Small intestine (tissue), 7 donors: Measurements from ENCODE around the gene ARID5B. TPM values are rescaled to one million over a fixed set of nuclear protein-coding genes. Genes with fewer than 3 reads are reported as not detected.
A peak's percentile ranks its signal among the peaks of the same experiment; 100 is the strongest.
"Not testable (repeated sequence)": the region's sequence is repeated elsewhere in the genome, so short reads cannot be mapped to it uniquely, and the experiment has no call there.

Experiments
- DNase-seq, 2 donors: peaks; one replicate each; pipeline versions ENCODE4 v3.0.0 to v3.0.0-alpha.2; 2013
- FAIRE-seq: peaks from 2 replicates; lab custom pipeline; 2012; peaks lifted over from hg19 to GRCh38; lab: Jason Lieb, UNC
- H3K27ac ChIP-seq, 3 donors: one replicate each; pipeline ENCODE4 v1.5.1; 2013; ENCODE audit warnings: low read length in 2 of 3, mild to moderate bottlenecking in 2 of 3, control low read depth in 1 of 3, inconsistent platforms in 1 of 3, low read depth in 1 of 3, moderate library complexity in 1 of 3
- H3K27me3 ChIP-seq, 3 donors: one replicate each; pipeline ENCODE4 v1.6.1; 2013; ENCODE audit warnings: low read length in 3 of 3, inconsistent platforms in 1 of 3; ENCODE audit not compliant: control insufficient read depth in 3 of 3, insufficient read depth in 3 of 3
- H3K36me3 ChIP-seq, 3 donors: one replicate each; pipeline ENCODE4 v1.6.1; 2013; ENCODE audit warnings: low read length in 3 of 3, inconsistent platforms in 1 of 3, low read depth in 1 of 3, mild to moderate bottlenecking in 1 of 3, moderate library complexity in 1 of 3; ENCODE audit not compliant: control insufficient read depth in 3 of 3, insufficient read depth in 2 of 3
- H3K4me1 ChIP-seq, 3 donors: one replicate each; pipeline ENCODE4 v1.6.1; 2013; ENCODE audit warnings: low read length in 2 of 3, inconsistent platforms in 1 of 3, low read depth in 1 of 3, mild to moderate bottlenecking in 1 of 3, moderate library complexity in 1 of 3; ENCODE audit not compliant: control insufficient read depth in 3 of 3, insufficient read depth in 2 of 3
- H3K4me3 ChIP-seq, 3 donors: one replicate each; pipeline ENCODE4 v1.5.1; 2013; ENCODE audit warnings: low read length in 3 of 3, control low read depth in 1 of 3, inconsistent platforms in 1 of 3, low read depth in 1 of 3, mild to moderate bottlenecking in 1 of 3, moderate library complexity in 1 of 3
- H3K9me3 ChIP-seq, 2 donors: one replicate each; pipeline ENCODE4 v1.6.1; 2013; ENCODE audit warnings: low read depth in 1 of 2, low read length in 1 of 2; ENCODE audit not compliant: control insufficient read depth in 2 of 2, insufficient read depth in 1 of 2
- WGBS, 3 donors: extraction: QIAGEN DNeasy Blood & Tissue Kit; methylation state at CpG; one replicate each; pipeline ENCODE4 v1.1.7; 2013; 5-methylcytosine and 5-hydroxymethylcytosine counted together
- polyA plus RNA-seq, 4 donors: library from polyadenylated mRNA; stranded (reverse) in 3 of 4; unstranded in 1 of 4; fragments of 200-250 nt in 3 of 4; fragments of 120-200 nt in 1 of 4; gene quantifications; one replicate each; pipeline versions ENCODE4 v1.2.1 to v1.2.3, GENCODE V29; 2013
- donor health status: healthy with polysubstance abuse.
- donor health status: control.
- donor health status: control.
- donor health status: Bipolar disorder and iron deficiency.
- donor health status: healthy.

Gene ARID5B
- polyA plus RNA-seq, 4 donors, result 1.1 to 24.6 (median 6.7) TPM

DNA sequence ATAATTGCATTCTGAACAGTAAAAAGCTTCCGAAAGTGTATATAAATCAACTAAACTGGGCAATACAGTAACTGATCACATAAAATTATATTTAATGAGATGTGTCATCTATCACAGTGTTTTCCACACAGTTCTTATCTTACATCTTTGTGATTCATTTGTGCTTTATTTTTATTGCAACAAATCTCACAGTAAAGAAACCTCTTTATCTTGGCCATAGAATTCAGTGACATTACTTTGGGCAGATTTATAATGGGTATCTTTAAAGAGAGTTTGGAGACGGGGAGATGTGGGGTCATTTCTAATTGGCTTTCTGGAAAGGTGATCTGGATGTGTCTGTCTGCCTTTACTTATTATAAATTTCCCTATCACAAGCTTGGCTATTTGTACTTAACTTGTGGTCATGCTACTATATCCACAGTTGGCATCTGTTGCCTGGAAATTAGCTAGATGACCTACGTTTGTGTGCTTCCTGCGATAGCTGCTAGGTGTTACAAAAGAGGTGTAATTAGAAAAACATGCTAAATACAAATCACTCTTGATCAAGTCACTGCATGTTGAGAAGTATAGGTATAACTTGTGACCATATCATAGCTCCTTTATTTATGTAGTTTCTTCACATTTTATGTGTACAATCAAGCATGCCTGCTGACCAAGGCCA is 123.8 kb downstream of the ARID5B start:
- FAIRE-seq (peak; percentile 71), DNase-seq (peak in 1 of 2 donors; percentile 28)
- WGBS, 3 donors, result 13 to 64% (median 43%) methylated on average over 4 of the region's 4 CpGs
- Histone ChIP-seq H3K36me3 (peaks cover 0 to 3% (median 0%) of the 10 kb centered on the region in 3 donors), H3K4me1 (peaks cover 6 to 53% (median 31%) of the 10 kb centered on the region in 3 donors), H3K4me3 (no peak overlapping the region), H3K27me3 (no peaks in the 10 kb centered on the region), H3K27ac (no peak overlapping the region), H3K9me3 (no peaks in the 10 kb centered on the region)

- no peak for FAIRE-seq
- peak in 1 of 2 donors; percentile 31 for DNase-seq
- no peak overlapping the region for H3K4me3 ChIP-seq
- no peaks in the 10 kb centered on the region for H3K9me3 ChIP-seq
- no peaks in the 10 kb centered on the region for H3K27me3 ChIP-seq
- peak overlapping the region in 1 of 3 donors; percentile 26 for H3K27ac ChIP-seq
- WGBS, 3 donors, result 46 to 62% (median 59%) methylated on average over 4 of the region's 4 CpGs
- H3K36me3 ChIP-seq, result peaks cover 0 to 7% (median 0%) of the 10 kb centered on the region in 3 donors
- H3K4me1 ChIP-seq, result peaks cover 6 to 49% (median 26%) of the 10 kb centered on the region in 3 donors
Observed at GRCh38 chr10:62025901-62026879, 124.7 kb downstream of the ARID5B start.

DNA sequence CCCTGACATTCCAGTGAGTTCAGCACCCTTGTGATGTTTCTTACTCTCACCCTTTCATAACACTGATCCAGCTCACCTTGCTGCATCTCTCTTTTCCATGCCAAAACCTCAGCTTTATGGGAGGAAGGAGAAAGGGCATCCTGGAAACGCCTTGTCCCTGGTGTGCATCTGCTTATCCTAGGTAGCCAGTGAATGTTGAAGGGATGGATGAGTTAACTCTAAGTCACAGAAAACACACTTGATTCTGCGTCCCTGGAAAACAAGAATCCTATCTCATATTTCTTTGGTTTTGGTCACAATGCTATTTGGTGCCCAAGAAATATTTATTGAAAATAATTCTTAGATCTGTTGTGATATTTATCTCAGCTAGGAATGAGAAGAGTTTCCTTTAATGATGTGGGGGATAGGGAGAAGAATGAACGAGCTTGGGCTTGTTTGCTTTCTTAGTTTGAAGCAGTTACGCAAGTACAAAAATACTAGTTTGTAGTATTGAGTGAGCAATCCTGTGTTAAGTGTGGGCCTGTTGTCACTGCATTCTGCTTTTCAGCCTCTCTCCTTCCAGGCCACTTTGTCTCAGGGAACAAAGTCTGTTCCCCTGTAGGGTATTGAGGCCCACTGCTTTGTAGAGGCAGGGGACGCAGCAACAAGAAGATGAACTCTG is 126.5 kb downstream of the ARID5B start:
- H3K27ac ChIP-seq, result peak overlapping the region in 1 of 3 donors; percentile 76
- 71 to 84% (median 84%) methylated on average over 5 of the region's 5 CpGs for WGBS, 3 donors
- H3K27me3 ChIP-seq, result no peaks in the 10 kb centered on the region
- peaks cover 6 to 33% (median 11%) of the 10 kb centered on the region in 3 donors for H3K4me1 ChIP-seq
- DNase-seq (peak in 1 of 2 donors; percentile 79), FAIRE-seq (no peak)
- H3K4me3 ChIP-seq, result no peak overlapping the region
- H3K36me3 ChIP-seq, result peaks cover 0 to 10% (median 0%) of the 10 kb centered on the region in 3 donors
- no peaks in the 10 kb centered on the region for H3K9me3 ChIP-seq

DNA sequence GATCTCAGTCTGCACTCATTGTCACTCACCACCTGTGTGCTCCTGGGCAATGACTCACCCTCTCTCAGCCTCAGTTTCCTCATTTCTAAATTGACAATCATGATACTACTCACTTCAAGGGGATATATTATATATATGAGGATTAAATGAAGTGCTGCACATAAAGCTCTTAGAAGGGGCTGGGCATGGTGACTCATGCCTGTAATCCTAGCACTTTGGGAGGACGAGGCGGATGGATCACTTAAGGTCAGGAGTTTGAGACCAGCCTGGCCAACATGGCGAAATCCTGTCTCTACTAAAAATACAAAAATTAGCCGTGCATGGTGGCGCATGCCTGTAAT is 127.0 kb downstream of the ARID5B start:
- Histone ChIP-seq H3K4me1 (peaks cover 6 to 28% (median 8%) of the 10 kb centered on the region in 3 donors), H3K36me3 (peaks cover 0 to 10% (median 0%) of the 10 kb centered on the region in 3 donors), H3K27ac (peak overlapping the region in 1 of 3 donors; percentile 76)
- not testable (repeated sequence) for FAIRE-seq, H3K9me3 ChIP-seq, H3K4me3 ChIP-seq, H3K27me3 ChIP-seq, DNase-seq
- 85 to 90% (median 89%) methylated on average over 5 of the region's 5 CpGs for WGBS, 3 donors

GRCh38 chr10:62029401-62029800 is 127.9 kb downstream of the ARID5B start:
- FAIRE-seq (no peak), DNase-seq (no peak)
- 92 to 95% (median 93%) methylated on average over 2 of the region's 2 CpGs for WGBS, 3 donors
- Histone ChIP-seq H3K27ac (no peak overlapping the region), H3K36me3 (peaks cover 0 to 10% (median 0%) of the 10 kb centered on the region in 3 donors), H3K27me3 (no peaks in the 10 kb centered on the region), H3K4me1 (peaks cover 2 to 19% (median 3%) of the 10 kb centered on the region in 3 donors), H3K4me3 (no peak overlapping the region), H3K9me3 (no peaks in the 10 kb centered on the region)

DNA sequence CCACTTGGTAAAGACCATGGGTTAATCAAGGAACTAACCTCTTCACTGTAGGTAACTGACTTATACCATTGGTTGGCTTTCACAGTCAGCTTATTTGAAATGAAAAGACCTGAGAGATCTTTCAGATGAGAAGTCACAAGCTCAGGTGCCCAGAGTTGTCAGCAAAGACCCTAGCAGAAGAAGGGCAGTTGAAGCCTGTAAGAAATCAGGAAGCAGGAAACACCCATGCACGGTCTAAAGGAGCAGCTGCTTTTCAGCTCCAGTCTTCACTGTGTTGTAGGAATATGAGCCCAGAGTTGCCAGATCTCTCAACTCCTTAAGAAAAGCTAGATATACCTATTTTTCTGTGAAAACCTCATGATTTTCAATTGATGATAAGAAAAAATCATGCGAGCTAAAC is 130.0 kb downstream of the ARID5B start:
- H3K27me3 ChIP-seq, result no peaks in the 10 kb centered on the region
- peaks cover 0 to 10% (median 3%) of the 10 kb centered on the region in 3 donors for H3K4me1 ChIP-seq
- no peak overlapping the region for H3K27ac ChIP-seq
- no peak overlapping the region for H3K4me3 ChIP-seq
- peaks cover 0 to 16% (median 0%) of the 10 kb centered on the region in 3 donors for H3K36me3 ChIP-seq
- no peaks in the 10 kb centered on the region for H3K9me3 ChIP-seq
- DNase-seq, result no peak
- no peak for FAIRE-seq
- WGBS, 3 donors, result 47 to 66% (median 66%) methylated on average over 2 of the region's 2 CpGs

GRCh38 chr10:62033125-62033524 is 131.6 kb downstream of the ARID5B start:
- no peak for FAIRE-seq
- no peak overlapping the region for H3K27ac ChIP-seq
- H3K4me1 ChIP-seq, result peaks cover 0 to 15% (median 3%) of the 10 kb centered on the region in 3 donors

More at GRCh38 chr10:62033125-62033524, 131.6 kb downstream of the ARID5B start:
- H3K9me3 ChIP-seq, result no peaks in the 10 kb centered on the region
- H3K27me3 ChIP-seq, result no peaks in the 10 kb centered on the region
- 81 to 91% (median 89%) methylated on average over 3 of the region's 3 CpGs for WGBS, 3 donors
- H3K4me3 ChIP-seq, result no peak overlapping the region
- H3K36me3 ChIP-seq, result peaks cover 0 to 18% (median 0%) of the 10 kb centered on the region in 3 donors
- no peak for DNase-seq
